H7 (cell line): ENCODE results near the gene RERE. TPM values are rescaled to one million over a fixed set of nuclear protein-coding genes. Genes with fewer than 3 reads are reported as not detected.

ENCODE experiments used
- DNase-seq: peaks from one replicate; pipeline ENCODE4 v3.0.0; 2012
- H3K27me3 ChIP-seq: 2 replicates; pipeline ENCODE4 v1.6.0; 2011; ENCODE audit warnings: mild to moderate bottlenecking, low read length; ENCODE audit not compliant: control insufficient read depth, insufficient read depth
- H3K36me3 ChIP-seq: replicated peaks from 2 replicates; pipeline ENCODE4 v1.5.1; 2011; ENCODE audit warnings: low read length; ENCODE audit not compliant: control insufficient read depth, insufficient read depth
- H3K4me3 ChIP-seq: 2 replicates; pipeline ENCODE4 v1.5.1; 2011; ENCODE audit warnings: low read depth, mild to moderate bottlenecking, control low read depth, low read length, moderate library complexity; ENCODE audit not compliant: insufficient read depth
- total RNA-seq: library from RNA; depleted of rRNA; stranded (reverse); fragments of >200 nt; shearing (Covaris generic); gene quantifications from 2 replicates; pipeline ENCODE4 v1.2.3, GENCODE V29; 2014

The RERE gene
- total RNA-seq, 1 experiment from 2014 or later = 75.8 TPM

DNA sequence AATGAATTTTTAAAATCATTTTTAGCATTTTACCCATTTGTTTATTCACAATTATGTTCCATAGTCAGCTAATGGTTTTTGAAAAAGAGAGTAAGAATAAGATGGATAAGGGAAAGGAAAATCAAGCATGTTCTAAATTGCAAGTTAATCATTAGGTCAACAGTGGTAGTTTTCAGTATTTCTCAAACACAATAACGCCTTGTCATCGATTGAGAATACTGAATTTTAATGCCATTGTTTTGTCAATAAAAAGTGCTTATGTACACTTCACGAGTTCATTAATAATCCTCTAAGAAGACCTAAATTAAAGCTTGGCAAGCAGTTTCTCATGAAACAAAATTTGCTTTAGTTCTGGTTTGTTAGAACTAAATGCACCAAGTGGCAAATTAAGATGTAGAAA lies 100.3 kb downstream of the RERE start:
- no peak for DNase-seq
- Histone ChIP-seq H3K36me3 (no peaks in the 10 kb centered on the region), H3K4me3 (no peak overlapping the region), H3K27me3 (no peaks in the 10 kb centered on the region)

DNA sequence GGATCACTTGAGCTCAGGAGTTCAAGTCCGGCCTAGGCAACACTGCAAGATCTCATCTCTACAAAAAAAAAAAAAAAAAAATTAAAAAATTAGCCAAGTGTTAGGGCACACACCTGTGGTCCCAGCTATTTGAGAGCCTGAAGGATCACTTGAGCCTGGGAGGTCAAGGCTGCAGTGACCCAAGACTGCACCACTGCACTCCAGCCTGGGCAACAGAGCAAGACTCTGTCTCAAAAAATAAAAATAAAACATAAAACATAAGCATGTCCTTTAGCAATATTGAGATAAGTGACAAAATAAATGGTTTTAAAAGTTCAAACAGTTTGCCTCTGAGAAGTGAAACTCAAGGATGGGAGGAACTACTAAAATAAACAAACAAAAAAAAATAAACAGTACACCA lies 101.2 kb downstream of the RERE start:
- H3K4me3 ChIP-seq = no peak overlapping the region
- DNase-seq = no peak
- no peaks in the 10 kb centered on the region for H3K36me3 ChIP-seq
- no peaks in the 10 kb centered on the region for H3K27me3 ChIP-seq

DNA sequence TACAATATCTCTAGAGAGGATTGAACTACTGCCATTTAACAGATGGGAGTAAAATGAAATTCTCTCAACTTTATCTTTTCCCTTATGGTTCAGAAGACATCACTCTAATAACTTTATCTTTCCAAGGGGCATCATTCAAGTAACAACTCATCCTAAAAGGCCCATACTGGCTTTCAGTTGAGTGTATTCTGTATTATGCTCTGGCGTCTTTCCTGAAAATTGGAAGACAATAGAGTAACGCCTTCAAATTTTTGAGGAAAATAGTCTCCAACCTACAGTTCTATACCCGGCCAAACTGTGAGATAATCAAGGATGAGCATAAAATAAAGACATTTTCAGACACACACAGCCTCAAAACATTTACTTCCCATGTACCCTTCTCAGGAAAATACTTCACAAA lies 103.3 kb downstream of the RERE start:
- Histone ChIP-seq H3K4me3 (no peak overlapping the region), H3K27me3 (no peaks in the 10 kb centered on the region), H3K36me3 (no peaks in the 10 kb centered on the region)
- no peak for DNase-seq

- H3K4me3 ChIP-seq = no peak overlapping the region
- H3K27me3 ChIP-seq = no peaks in the 10 kb centered on the region
- H3K36me3 ChIP-seq = no peaks in the 10 kb centered on the region
- no peak for DNase-seq
Measured at GRCh38 chr1:8712413-8713231, 104.8 kb downstream of the RERE start.

DNA sequence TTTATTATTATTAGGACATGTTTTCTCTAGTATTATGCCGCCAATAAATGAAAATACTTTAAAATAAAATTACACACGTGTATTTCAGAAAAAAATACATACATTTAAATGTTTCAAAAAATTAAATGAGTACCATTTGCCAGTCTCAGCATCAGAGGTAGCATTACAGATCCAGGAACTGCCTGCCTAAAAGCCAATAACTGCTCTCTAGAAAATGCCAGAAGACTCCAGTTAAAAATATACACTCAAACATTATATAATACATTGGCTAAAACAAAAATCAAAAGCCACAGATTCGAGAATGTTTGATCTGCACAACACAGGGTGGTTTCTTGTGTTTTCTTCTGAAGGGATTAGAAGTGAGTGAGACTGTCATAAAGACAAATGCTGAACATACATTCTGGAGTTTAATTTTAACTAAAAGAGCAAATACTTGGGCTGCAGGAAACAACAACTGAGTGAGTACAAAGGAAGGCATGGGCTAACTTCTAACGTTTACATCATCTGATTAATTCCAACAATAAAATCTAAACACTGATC lies 105.5 kb downstream of the RERE start:
- Histone ChIP-seq H3K27me3 (no peaks in the 10 kb centered on the region), H3K36me3 (no peaks in the 10 kb centered on the region), H3K4me3 (no peak overlapping the region)
- no peak for DNase-seq

GRCh38 chr1:8711151-8711550 lies 106.3 kb downstream of the RERE start:
- Histone ChIP-seq H3K4me3 (no peak overlapping the region), H3K27me3 (no peaks in the 10 kb centered on the region), H3K36me3 (no peaks in the 10 kb centered on the region)
- no peak for DNase-seq

GRCh38 chr1:8708259-8708658 lies 109.2 kb downstream of the RERE start:
- Histone ChIP-seq H3K27me3 (no peaks in the 10 kb centered on the region), H3K4me3 (no peak overlapping the region), H3K36me3 (no peaks in the 10 kb centered on the region)
- DNase-seq = no peak

DNA sequence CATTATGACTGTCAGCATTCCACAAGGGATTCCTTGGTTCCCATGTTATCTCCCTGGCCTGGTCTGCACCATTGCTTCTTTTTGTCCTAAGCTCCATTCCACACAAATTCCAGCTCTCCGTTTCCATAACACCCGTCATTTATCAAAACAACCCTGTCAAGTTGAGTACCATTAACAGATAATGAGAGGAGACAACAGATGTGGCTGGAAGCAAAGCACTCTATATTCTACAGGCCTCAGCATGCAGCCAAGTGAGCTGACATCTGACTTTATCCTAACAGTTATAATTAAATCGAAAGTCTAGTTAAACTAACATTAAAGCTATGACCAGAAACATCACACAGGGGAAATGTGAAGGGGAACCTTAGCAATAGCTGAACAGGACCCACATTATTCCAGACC lies 110.4 kb downstream of the RERE start:
- DNase-seq = no peak
- H3K36me3 ChIP-seq = no peaks in the 10 kb centered on the region
- no peaks in the 10 kb centered on the region for H3K27me3 ChIP-seq
- no peak overlapping the region for H3K4me3 ChIP-seq

GRCh38 chr1:8706291-8706690 lies 111.1 kb downstream of the RERE start:
- Histone ChIP-seq H3K4me3 (no peak overlapping the region), H3K36me3 (no peaks in the 10 kb centered on the region), H3K27me3 (no peaks in the 10 kb centered on the region)
- no peak for DNase-seq

DNA sequence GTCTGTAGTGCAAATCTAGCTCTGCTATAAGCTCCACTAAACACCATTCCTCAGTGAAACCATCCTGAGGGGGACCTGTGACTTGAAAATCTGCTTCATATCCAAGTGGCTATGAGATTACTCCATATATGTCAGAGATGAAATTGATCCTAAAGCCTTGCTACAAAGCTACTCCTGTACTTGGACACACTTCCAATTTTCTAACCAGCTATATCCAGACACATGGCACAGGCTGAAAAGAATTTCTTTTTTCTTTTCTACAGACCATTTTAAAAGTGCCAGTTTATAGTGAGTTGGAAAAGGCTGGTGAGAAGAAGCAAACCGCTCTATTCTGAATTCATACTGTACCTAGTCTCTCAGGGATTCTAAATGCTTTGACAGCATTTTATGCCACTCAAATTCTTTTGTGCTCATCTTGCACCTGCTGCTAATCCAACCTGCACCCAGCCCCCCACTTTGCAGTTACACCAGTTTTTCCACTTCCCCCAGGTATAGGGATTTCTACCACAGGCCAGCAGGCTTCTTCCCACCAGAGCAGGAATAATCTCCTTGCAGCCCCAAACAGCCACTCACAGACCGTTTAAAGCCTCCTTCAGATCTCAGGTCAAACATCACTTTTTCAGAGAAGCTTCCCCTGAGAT lies 112.5 kb downstream of the RERE start:
- Histone ChIP-seq H3K36me3 (no peaks in the 10 kb centered on the region), H3K27me3 (no peaks in the 10 kb centered on the region), H3K4me3 (no peak overlapping the region)
- DNase-seq = no peak

- Histone ChIP-seq H3K36me3 (no peaks in the 10 kb centered on the region), H3K4me3 (peak overlapping the region; percentile 72), H3K27me3 (no peaks in the 10 kb centered on the region)
- DNase-seq = peak; percentile 94
Measured at GRCh38 chr1:8702850-8703810, 114.3 kb downstream of the RERE start.

DNA sequence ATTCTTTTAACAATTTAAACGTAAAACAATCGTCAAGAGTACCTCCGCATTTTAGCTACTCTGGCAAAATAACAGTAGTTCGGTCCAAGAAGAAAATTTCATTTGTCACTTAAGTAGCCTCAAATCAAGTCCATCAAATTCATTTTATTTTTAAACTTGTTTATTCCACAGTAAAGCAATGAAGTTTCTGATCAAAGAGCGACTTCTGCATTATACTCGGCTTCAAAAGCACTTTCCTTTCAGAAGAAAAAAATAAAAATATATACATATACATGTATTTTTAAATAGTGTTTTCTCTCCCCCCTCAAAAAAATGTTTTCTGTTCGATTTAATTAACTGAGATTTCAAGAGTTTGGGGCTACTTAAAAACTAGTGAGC lies 115.0 kb downstream of the RERE start:
- DNase-seq = no peak
- Histone ChIP-seq H3K36me3 (no peaks in the 10 kb centered on the region), H3K27me3 (no peaks in the 10 kb centered on the region), H3K4me3 (peak overlapping the region; percentile 72)

DNA sequence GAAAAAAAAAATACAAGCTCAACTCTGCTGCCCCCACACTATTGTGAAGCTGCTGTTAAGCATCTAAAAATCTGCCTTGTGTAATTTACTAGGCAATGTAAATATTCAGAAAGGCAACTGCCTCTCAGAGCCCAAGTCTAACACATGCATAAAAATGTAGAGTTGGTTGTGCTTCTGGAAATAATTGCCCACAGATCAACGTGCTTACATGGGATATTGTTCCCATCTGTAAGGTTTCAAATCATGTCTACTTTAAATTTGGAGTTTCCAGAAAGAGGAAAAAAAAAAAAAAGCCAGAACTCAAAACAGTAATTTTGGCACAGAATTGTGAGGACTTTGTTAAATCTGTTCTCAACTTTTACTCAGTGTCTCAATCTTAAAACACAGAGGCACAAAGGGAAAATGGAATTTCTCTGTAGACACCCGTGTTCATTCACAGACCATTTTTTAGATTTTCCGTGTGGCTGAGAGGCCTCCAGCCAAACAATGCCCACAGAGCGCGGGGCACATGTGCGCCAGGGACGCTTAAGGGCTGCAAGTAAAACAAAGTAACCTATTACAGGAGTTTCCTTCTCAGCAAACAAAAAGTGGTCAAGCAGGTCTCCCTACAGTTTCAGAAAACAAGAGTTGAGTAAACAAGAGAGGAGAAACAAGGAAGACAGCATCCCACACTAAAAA lies 115.5 kb downstream of the RERE start:
- no peaks in the 10 kb centered on the region for H3K36me3 ChIP-seq
- peak; percentile 43 for DNase-seq
- no peaks in the 10 kb centered on the region for H3K27me3 ChIP-seq
- peak overlapping the region; percentile 72 for H3K4me3 ChIP-seq

- DNase-seq = no peak
- Histone ChIP-seq H3K4me3 (no peak overlapping the region), H3K27me3 (no peaks in the 10 kb centered on the region), H3K36me3 (no peaks in the 10 kb centered on the region)
Measured at GRCh38 chr1:8699679-8700078, 117.8 kb downstream of the RERE start.
